GM12875 (cell line): ENCODE results near the gene ZBTB38.

Source experiments
- H3K4me3 ChIP-seq: one replicate; pipeline ENCODE4 v1.5.1; 2011; ENCODE audit warnings: low read depth, low read length, control low read depth
- TF ChIP-seq, protein P1 (sequence below): IDR thresholded peaks from 2 replicates; pipeline ENCODE4 v1.5.1; 2011; ENCODE audit warnings: low read depth, mild to moderate bottlenecking, control low read depth, inconsistent platforms, low read length, moderate library complexity, borderline replicate concordance; ENCODE audit not compliant: insufficient read depth

ZBTB38 gene

DNA sequence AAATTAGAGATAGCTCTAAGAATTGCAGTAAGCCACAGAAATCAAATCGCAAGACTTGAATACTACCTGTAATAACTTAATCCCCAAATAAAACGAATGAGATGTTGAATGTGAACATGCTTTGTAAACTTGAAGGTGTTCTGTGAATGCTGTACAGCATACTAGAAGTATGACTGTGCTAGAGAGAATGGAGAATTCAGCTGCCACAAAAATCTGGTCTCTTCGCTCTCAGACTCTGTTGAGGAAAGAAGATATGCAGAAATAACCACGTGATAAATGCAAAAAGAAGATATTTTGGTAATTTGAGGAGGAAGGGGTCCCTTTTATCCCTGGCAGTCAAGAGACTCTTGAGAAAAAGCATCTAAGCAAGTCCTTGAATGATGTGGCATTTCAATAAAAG lies 37.3 kb downstream of the ZBTB38 start:
- TF ChIP-seq, protein P1, sequence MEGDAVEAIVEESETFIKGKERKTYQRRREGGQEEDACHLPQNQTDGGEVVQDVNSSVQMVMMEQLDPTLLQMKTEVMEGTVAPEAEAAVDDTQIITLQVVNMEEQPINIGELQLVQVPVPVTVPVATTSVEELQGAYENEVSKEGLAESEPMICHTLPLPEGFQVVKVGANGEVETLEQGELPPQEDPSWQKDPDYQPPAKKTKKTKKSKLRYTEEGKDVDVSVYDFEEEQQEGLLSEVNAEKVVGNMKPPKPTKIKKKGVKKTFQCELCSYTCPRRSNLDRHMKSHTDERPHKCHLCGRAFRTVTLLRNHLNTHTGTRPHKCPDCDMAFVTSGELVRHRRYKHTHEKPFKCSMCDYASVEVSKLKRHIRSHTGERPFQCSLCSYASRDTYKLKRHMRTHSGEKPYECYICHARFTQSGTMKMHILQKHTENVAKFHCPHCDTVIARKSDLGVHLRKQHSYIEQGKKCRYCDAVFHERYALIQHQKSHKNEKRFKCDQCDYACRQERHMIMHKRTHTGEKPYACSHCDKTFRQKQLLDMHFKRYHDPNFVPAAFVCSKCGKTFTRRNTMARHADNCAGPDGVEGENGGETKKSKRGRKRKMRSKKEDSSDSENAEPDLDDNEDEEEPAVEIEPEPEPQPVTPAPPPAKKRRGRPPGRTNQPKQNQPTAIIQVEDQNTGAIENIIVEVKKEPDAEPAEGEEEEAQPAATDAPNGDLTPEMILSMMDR = no peak
- H3K4me3 ChIP-seq = no peak overlapping the region

DNA sequence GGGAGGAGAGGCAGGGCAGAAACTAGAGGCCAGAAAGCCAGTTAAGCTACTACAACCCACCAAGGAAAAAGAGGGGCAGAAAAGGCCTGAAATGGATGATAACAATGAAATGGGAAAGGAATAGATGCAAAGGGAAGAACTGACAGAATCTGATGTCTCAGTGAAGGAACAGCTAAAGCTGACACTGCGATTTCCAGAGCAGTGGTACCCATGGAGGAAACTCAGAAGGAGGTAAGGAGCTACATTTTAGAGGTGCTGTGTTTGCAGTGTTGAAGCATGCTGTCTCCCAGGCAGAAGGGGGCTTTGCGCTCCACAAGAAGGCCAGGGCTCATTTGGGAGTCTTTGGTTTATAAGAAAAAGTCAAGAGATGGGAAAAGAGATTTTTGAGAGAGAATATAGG lies 38.0 kb downstream of the ZBTB38 start:
- TF ChIP-seq, protein P1 = no peak
- no peak overlapping the region for H3K4me3 ChIP-seq

DNA sequence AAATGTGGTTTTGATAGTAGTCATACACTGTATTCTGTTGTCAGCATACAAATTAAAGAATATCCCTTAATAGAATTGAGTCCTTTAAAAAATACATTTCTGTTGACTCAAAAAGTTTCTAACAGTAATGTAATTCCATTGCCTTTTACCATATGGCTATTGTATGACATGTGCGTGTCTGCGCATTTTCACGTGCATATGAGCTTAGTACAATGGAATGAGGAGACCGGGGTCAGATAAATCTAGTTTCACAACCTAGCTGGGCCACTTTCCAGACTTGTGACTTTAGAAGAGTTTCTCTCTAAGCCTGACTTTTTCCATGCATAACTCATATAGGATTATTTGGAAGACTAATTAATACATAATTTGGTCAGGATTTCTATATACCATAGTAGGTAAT lies 38.7 kb downstream of the ZBTB38 start:
- H3K4me3 ChIP-seq = no peak overlapping the region
- TF ChIP-seq, protein P1 = no peak

DNA sequence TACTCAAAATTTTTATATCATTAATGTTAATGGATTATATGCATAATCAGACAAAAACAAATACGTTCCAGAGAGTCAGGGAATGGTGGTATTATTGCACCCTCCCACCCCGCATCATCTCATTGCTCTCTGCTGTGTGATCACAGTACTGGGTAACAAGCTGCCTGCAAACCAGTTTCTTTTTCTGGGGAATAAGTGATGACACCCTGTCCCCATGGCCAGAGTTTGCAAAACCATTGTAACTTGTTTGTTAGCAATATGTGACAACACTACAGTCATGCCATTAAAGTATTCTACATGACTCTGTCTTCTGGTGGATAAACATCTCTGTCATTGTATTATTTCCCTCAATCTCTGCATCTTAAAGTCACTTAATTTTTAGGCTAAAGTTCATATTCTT lies 39.5 kb downstream of the ZBTB38 start:
- no peak overlapping the region for H3K4me3 ChIP-seq
- TF ChIP-seq, protein P1 = no peak

DNA sequence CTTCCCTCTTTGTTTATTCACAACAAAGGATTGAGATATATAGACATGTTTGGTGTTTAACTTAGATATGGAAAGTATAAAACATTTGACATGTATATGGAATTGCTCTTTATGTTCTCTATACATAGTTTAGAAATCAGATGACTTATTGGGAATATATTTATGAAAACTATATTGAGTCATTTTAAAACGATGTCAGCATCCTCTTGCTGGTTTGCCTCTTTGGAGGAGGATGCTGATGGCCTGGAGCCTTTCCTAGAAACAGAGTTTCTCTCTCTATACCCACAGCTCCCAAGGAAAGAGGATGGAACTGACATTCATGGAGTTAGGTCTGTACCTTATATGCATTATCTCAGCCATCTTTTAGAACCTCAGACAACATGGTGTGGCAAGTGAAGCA lies 40.3 kb downstream of the ZBTB38 start:
- no peak overlapping the region for H3K4me3 ChIP-seq
- TF ChIP-seq, protein P1 = no peak

DNA sequence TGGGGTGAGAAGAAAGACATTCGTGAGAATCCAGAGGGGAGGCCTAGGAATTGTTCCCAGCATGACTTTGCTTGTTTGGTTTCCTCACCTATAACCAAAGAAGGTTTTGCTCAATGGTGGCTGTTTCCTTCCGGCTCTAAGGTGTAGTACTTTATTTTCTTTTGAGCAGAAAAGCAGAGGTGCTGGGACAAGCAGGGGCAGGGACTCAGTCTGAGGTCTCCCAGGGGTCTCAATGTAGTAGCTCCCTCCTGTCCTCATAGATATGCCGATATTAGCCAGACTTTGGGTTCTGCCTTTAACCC lies 41.6 kb downstream of the ZBTB38 start:
- TF ChIP-seq, protein P1 = no peak
- no peak overlapping the region for H3K4me3 ChIP-seq

DNA sequence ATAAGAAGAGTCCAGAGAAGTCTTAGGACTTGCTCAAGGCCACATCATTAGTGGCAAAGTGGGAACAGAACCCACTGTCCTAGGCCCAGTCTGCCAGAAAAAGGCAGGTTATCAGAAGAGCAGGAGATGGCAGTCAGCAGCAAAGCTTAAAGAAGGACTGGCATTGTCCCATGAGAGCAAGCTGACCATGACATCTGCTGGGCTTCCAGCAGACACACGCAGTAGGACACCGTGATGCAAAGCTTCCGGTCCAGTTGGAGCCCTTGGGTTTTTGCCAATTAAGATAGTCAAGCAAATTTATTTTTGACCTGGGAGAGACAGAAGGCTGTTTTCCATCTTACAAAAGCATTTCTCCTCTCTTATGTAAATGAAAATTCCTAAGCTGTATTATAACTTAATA lies 42.1 kb downstream of the ZBTB38 start:
- no peak overlapping the region for H3K4me3 ChIP-seq
- TF ChIP-seq, protein P1 = no peak
